Ovary (tissue), 3 donors: ENCODE measurements around the gene FOXQ1.

Source experiments
- CTCF ChIP-seq, 3 donors: fragments of 450-650 bp in 2 of 3; fragments of 200-600 bp in 1 of 3; IDR thresholded peaks; one replicate each; pipeline versions ENCODE4 v1.5.1 to v1.8.0; 2016 to 2022; ENCODE audit warnings: antibody characterized with exemption in 3 of 3, mild to moderate bottlenecking in 1 of 3
- EP300 ChIP-seq: sonication (generic); formaldehyde crosslinking; IDR thresholded peaks from one replicate; pipeline ENCODE4 v1.6.1; 2017; ENCODE audit warnings: antibody characterized with exemption
- POLR2A ChIP-seq: fragments of 450-650 bp; IDR thresholded peaks from one replicate; pipeline ENCODE4 v1.6.1; 2017; ENCODE audit warnings: antibody characterized with exemption, mild to moderate bottlenecking, moderate library complexity
- donor health status: DM: no; HTN: no; CAD: no.

DNA sequence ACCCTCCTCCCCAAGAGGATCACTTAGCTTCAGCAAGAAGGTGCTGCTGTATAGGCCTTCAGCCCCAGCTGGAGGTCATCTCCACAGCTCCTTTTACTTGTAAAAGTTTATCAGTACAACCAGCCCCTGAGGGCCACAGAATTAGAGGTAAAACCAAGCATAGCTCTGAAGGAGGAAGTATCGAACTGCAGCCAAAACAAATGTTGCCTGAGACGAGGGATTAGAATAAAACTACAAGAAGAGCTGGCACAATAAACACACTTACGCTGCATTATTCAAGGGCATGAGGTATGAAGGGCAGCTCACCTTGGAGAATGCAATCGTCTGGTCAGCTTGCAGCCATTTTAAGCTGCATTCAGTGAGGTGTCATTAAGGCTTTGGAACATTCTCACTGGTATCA, 21.1 kb upstream of the FOXQ1 start:
- TF ChIP-seq CTCF (IDR thresholded peaks at IDR 0.05) (no peak), POLR2A (no peak), EP300 (no peak)
